Forelimb muscle (tissue), 1 donor: Measurements from ENCODE around the gene HTD2. TPM values are rescaled to one million over a fixed set of nuclear protein-coding genes. Genes with fewer than 3 reads are reported as not detected.
"Not testable (repeated sequence)": the region's sequence is repeated elsewhere in the genome, so short reads cannot be mapped to it uniquely, and the experiment has no call there.

ENCODE experiments used
- DNase-seq: peaks from one replicate; pipeline ENCODE4 v3.0.0-alpha.2; 2013; ENCODE audit warnings: low read depth
- polyA plus RNA-seq: library from polyadenylated mRNA; unstranded; fragments of 120-200 nt; gene quantifications from one replicate; pipeline ENCODE4 v1.2.1, GENCODE V29; 2013; ENCODE audit not compliant: insufficient read length

HTD2 gene
- polyA plus RNA-seq = 10.5 TPM

- peak; percentile 94 for DNase-seq
Observed at GRCh38 chr3:58305882-58306711, at the start of gene HTD2, which contains the start of gene RPP14. HTD2 (plus strand) TSS chr3:58306520; CDS start chr3:58317614, 11,094 bp downstream. RPP14 (plus strand) TSS chr3:58306245; CDS start chr3:58310330, 4,085 bp downstream.

DNA sequence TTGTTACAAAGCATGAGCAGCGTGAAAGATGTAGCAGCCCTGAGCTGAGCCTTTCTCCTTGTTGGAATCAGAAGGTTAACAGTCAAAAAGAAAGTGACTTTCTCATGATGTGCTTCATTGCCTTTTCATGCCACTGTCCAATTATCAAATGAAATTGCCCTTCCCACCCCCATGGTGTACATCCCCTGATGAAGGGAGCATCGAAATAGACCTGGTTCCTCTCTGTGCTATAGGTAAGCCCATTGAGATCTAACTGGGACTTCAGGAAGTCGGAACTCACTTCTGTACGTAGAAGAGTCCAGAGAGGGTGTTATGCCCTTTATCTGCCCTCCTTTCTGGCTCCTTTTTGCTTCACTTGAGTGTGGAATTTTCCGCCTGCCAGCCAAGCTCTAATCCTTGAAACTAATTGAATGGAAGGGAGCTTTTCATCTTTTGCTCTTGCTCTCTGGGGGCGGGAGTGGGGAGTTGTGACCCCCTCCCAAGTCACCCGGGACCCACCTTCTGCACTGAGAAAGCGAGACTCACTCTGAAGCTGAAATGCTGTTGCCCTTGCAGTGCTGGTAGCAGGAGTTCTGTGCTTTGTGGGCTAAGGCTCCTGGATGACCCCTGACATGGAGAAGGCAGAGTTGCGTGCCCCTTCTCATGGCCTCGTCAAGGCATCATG, 47.8 kb upstream of the HTD2 start:
- no peak for DNase-seq

GRCh38 chr3:58260261-58260731, 46.0 kb upstream of the HTD2 start:
- DNase-seq = no peak

- no peak for DNase-seq
Observed at GRCh38 chr3:58260733-58261132, 45.6 kb upstream of the HTD2 start.

- no peak for DNase-seq
Observed at GRCh38 chr3:58261954-58262666, 44.2 kb upstream of the HTD2 start.

GRCh38 chr3:58266577-58266976, 39.7 kb upstream of the HTD2 start:
- DNase-seq = no peak

DNA sequence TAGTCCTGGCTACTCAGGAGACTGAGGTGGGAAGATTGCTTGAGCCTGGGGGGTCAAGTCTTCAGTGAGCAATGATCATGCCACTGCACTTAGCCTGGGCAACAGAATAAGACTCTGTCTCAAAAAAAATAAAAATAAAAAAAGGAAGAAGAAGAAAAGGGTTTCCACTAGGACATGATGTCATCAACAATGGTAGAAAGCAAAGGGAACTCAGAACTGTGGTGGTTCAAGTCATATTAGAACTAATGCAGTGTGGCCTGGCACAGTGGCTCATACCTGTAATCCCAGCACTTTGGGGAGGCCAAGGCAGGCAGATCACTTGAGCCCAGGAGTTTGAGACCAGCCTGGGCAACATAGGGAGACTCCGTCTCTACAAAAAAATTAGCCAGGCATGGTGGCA, 38.8 kb upstream of the HTD2 start:
- DNase-seq = not testable (repeated sequence)

GRCh38 chr3:58269356-58269755, 37.0 kb upstream of the HTD2 start:
- DNase-seq = no peak

GRCh38 chr3:58270485-58270884, 35.8 kb upstream of the HTD2 start:
- no peak for DNase-seq

DNA sequence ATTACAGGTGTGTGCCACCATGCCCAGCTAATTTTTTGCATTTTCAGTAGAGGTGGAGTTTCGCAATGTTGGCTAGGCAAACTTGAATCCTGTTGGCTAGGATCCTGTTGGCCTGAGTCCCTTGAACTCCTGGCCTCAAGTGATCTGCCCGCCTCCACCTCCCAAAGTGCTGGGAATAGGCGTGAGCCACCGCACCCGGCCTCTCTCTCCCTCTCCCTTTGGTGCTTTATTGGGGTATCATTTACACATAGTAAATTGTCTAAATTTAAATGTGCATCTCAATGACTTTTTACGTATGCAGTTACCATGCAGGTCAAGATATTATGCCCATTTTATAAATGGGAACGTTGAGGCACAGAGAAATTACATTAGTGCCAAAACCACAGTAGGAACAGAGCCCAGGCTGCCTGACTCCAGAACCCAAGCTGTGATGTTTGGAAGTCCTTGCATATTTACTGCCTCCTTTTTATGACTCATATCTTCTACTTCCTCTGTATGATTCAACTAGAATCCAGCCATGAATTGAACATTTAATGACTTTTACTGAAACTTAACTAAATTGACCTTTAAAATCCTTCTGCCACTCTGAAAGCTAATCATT, 34.3 kb upstream of the HTD2 start:
- no peak for DNase-seq

- no peak for DNase-seq
Observed at GRCh38 chr3:58272891-58273290, 33.4 kb upstream of the HTD2 start.

- not testable (repeated sequence) for DNase-seq
Observed at GRCh38 chr3:58273362-58273761, 33.0 kb upstream of the HTD2 start.

- no peak for DNase-seq
Observed at GRCh38 chr3:58274027-58274614, 32.2 kb upstream of the HTD2 start.

DNA sequence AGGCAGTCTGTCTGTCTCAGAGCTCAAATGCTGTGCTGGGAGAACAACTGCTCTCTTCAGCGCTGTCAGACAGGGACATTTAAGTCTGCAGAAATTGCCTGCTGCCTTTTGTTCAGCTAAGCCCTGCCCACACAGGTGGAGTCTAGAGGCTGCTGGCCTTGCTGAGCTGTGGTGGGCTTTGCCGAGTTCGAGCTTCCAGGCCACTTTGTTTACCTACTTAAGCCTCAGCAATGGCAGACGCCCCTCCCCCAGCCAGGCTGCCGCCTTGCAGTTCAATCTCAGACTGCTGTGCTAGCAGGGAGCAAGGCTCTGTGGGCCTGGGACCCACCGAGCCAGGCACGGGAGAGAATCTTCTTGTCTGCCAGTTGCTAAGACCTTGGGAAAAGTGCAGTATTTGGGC, 25.3 kb upstream of the HTD2 start:
- no peak for DNase-seq

GRCh38 chr3:58285334-58285733, 21.0 kb upstream of the HTD2 start:
- DNase-seq = no peak

DNA sequence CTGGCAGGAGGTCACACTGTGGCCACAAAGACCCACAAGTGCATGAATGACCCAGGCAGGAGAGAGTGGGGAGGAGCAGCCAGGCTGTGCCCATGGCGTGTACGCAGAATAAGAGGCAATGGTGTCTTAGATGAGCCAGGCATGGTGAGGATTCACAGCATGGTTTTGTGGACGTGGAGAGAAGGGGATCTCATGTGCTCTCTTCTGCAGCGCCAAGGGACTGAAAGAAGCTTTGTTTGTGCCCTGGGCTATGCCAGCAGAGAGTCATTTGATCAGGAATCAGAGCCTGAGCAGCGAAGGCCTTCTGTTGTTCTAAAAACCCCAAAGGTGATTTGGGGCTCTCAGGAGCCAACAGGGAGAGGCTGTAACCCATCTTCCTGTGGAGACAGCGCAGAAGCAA, 19.0 kb upstream of the HTD2 start:
- DNase-seq = no peak

- DNase-seq = no peak
Observed at GRCh38 chr3:58288011-58288728, 18.1 kb upstream of the HTD2 start.

DNA sequence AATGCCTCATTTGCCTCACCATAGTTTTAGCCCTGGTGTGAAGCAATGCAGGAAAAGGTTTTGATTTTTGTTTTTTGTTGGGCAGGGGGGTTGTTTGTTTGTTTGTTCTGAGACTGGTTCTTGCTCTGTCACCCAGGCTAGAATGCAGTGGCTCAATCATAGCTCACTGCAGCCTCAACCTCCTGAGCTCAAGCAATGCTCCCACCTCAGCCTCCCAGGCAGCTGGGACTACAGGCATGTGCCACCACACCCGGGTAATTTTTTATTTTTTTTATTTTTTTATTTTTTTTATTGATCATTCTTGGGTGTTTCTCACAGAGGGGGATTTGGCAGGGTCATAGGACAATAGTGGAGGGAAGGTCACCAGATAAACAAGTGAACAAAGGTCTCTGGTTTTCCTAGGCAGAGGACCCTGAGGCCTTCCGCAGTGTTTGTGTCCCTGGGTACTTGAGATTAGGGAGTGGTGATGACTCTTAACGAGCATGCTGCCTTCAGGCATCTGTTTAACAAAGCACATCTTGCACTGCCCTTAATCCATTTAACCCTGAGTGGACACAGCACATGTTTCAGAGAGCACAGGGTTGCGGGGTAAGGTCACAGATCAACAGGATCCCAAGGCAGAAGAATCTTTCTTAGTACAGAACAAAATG, 17.2 kb upstream of the HTD2 start:
- DNase-seq = not testable (repeated sequence)

DNA sequence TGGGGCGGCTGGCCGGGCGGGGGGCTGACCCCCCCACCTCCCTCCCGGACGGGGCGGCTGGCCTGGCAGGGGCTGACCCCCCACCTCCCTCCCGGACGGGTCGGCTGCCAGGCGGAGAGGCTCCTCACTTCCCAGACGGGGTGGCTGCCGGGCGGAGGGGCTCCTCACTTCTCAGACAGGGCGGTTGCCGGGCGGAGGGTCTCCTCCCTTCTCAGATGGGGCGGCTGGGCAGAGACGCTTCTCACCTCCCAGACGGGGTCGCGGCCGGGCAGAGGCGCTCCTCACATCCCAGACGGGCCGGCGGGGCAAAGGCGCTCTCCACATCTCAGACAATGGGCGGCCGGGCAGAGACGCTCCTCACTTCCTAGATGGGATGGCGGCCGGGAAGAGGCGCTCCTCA, 15.9 kb upstream of the HTD2 start:
- not testable (repeated sequence) for DNase-seq

- DNase-seq = no peak
Observed at GRCh38 chr3:58291671-58292338, 14.5 kb upstream of the HTD2 start.
